LNCaP clone FGC (cell line): ENCODE results near the gene TOMM40.

ENCODE experiments used
- DNase-seq: peaks from one replicate; pipeline ENCODE4 v3.0.0-alpha.2; 2011; ENCODE audit warnings: low read depth
- H3K4me3 ChIP-seq: 2 replicates; pipeline ENCODE4 v1.5.1; 2011; ENCODE audit warnings: mild to moderate bottlenecking, low read depth, low read length, control low read depth
- TF ChIP-seq, protein P1 (sequence below): IDR thresholded peaks from 2 replicates; pipeline ENCODE4 v1.5.1; 2012; ENCODE audit warnings: mild to moderate bottlenecking; ENCODE audit not compliant: control insufficient read depth, insufficient read depth; ENCODE audit errors: extremely low read depth

TOMM40 gene

DNA sequence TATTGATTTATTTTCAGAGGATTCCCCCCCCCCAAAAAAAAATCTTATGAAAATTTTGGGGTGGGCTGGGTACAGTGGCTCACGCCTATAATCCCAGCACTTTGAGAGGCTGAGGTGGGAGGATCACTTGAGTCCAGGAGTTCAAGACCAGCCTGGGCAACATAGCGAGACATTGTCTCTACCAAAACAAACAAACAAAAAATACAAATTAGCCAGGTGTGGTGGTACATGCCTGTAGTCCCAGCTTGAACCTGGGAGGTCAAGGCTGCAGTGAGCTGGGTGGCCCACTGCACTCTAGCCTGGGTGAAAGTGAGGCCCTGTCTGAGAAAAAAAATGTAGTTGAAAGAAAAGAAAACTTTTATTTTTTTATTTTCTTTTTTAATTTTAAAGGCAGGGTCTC, 27.1 kb upstream of the TOMM40 start:
- no peak overlapping the region for H3K4me3 ChIP-seq
- no peak for DNase-seq
- TF ChIP-seq, protein P1, sequence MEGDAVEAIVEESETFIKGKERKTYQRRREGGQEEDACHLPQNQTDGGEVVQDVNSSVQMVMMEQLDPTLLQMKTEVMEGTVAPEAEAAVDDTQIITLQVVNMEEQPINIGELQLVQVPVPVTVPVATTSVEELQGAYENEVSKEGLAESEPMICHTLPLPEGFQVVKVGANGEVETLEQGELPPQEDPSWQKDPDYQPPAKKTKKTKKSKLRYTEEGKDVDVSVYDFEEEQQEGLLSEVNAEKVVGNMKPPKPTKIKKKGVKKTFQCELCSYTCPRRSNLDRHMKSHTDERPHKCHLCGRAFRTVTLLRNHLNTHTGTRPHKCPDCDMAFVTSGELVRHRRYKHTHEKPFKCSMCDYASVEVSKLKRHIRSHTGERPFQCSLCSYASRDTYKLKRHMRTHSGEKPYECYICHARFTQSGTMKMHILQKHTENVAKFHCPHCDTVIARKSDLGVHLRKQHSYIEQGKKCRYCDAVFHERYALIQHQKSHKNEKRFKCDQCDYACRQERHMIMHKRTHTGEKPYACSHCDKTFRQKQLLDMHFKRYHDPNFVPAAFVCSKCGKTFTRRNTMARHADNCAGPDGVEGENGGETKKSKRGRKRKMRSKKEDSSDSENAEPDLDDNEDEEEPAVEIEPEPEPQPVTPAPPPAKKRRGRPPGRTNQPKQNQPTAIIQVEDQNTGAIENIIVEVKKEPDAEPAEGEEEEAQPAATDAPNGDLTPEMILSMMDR = no peak

- H3K4me3 ChIP-seq = no peak overlapping the region
- TF ChIP-seq, protein P1 = no peak
Observed at GRCh38 chr19:44865196-44865767, 25.8 kb upstream of the TOMM40 start.

DNA sequence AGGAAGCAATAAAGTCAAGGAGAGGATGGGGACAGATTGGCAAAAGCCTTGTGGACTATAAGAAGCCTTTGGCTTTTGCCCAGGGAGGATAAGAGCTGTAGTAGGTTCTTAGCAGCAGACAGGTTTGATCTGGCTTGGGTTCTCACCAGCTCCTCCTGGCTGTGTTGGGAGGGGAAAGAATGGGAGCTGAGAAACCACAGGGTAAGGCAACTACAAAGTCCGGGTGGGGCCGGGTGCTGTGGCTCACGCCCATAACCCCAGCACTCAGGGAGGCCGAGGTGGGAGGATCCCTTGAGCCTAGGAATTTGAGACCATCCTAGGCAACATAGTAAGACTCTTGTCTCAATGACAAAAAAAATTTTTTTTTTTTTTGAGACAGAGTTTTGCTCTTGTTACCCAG, 24.4 kb upstream of the TOMM40 start:
- no peak for DNase-seq
- no peak overlapping the region for H3K4me3 ChIP-seq
- TF ChIP-seq, protein P1 = no peak

More at GRCh38 chr19:44865196-44865767, 25.8 kb upstream of the TOMM40 start:
- DNase-seq = no peak

DNA sequence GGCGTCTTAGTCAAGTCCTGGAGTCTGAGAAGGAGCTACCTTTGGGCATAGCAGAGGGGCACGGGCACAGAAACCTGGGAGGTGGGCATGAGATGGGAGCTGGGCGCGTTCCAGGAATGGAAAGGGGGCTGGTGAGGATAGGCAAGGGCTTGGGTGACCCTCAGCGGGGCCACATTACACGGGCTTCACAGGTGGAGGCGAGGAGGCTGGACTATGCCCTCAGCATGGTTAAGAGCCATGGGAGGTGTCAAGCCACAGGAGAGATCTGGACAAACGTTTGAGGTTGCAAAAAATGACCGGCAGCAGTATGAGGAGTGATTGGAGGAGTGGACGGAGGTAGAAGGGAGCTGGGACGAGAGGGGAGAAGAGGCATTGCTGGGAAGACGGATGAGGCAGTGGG, 23.5 kb upstream of the TOMM40 start:
- TF ChIP-seq, protein P1 = no peak
- H3K4me3 ChIP-seq = no peak overlapping the region
- no peak for DNase-seq

DNA sequence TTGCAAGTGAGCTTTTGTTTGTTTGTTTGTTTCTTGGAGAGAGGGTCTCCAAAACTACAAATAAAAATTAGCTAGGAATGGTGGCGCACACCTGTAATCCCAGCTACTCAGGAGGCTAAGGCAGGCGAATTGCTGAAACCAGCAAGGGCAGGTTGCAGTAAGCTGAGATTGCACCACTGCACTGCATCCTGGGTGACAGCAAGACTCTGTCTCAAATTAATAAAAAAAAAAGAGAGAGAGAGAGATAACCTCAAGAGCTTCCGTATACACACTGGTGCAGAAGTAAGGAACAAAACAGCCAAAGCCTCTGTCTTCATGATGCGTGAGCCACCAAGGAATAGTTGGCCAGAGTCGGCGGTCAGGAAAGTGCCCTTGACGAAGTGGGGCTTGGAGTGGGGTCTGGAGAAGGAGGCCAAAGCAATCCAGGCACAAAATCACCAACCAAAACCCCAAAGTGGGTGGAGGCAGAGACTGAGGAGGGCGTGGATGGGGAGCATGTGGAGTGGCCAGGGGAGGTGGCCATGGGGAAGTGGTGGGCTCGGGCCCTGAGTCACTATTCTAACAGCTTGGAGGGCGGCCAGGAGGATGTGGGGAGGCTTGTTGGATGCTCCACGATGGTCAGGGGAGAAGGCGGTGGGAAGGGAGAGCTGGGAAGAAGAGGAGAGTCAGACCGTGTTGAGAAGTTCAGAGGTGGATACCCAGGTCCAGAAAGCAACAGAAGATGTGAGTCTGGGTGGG, 21.2 kb upstream of the TOMM40 start:
- no peak for DNase-seq
- H3K4me3 ChIP-seq = no peak overlapping the region
- TF ChIP-seq, protein P1 = no peak

GRCh38 chr19:44871809-44872208, 19.2 kb upstream of the TOMM40 start:
- H3K4me3 ChIP-seq = no peak overlapping the region
- TF ChIP-seq, protein P1 = no peak
- no peak for DNase-seq
